ENCODE measurements around the gene NOS1. TPM values are rescaled to one million over a fixed set of nuclear protein-coding genes. Genes with fewer than 3 reads are reported as not detected.
"Not testable (repeated sequence)": the region's sequence is repeated elsewhere in the genome, so short reads cannot be mapped to it uniquely, and the experiment has no call there.

The NOS1 gene
- total RNA-seq, 1 experiment from 2014 or later: not detected

GRCh38 chr12:117387832-117388231, 26.4 kb upstream of the NOS1 start:
- no peak for DNase-seq (ENCODE audit: low read depth in 1 of 2, low spot score in 2 of 2)
- no peaks in the 10 kb centered on the region for H3K36me3 ChIP-seq
- no peaks in the 10 kb centered on the region for H3K9me3 ChIP-seq (replicated peaks)
- no peaks in the 10 kb centered on the region for H3K4me1 ChIP-seq (replicated peaks)
- H3K27me3 ChIP-seq (replicated peaks): no peaks in the 10 kb centered on the region
- no peak overlapping the region for H3K4me3 ChIP-seq
- H3K27ac ChIP-seq: no peak overlapping the region

- Histone ChIP-seq H3K27ac (no peak overlapping the region), H3K36me3 (no peaks in the 10 kb centered on the region), H3K4me1 (replicated peaks) (no peaks in the 10 kb centered on the region), H3K9me3 (replicated peaks) (no peaks in the 10 kb centered on the region), H3K27me3 (replicated peaks) (no peaks in the 10 kb centered on the region), H3K4me3 (no peak overlapping the region)
- DNase-seq (ENCODE audit: low read depth in 1 of 2, low spot score in 2 of 2): no peak
Observed at GRCh38 chr12:117384735-117385134, 23.3 kb upstream of the NOS1 start.

GRCh38 chr12:117380083-117380482, 18.7 kb upstream of the NOS1 start:
- no peak for DNase-seq (ENCODE audit: low read depth in 1 of 2, low spot score in 2 of 2)
- Histone ChIP-seq H3K9me3 (replicated peaks) (no peaks in the 10 kb centered on the region), H3K27ac (no peak overlapping the region), H3K27me3 (replicated peaks) (no peaks in the 10 kb centered on the region), H3K4me1 (replicated peaks) (no peaks in the 10 kb centered on the region), H3K4me3 (no peak overlapping the region), H3K36me3 (no peaks in the 10 kb centered on the region)

- Histone ChIP-seq H3K4me1 (replicated peaks) (no peaks in the 10 kb centered on the region), H3K27ac (no peak overlapping the region), H3K36me3 (no peaks in the 10 kb centered on the region), H3K9me3 (replicated peaks) (no peaks in the 10 kb centered on the region), H3K27me3 (replicated peaks) (no peaks in the 10 kb centered on the region), H3K4me3 (no peak overlapping the region)
- DNase-seq (ENCODE audit: low read depth in 1 of 2, low spot score in 2 of 2): no peak
Observed at GRCh38 chr12:117377758-117378157, 16.3 kb upstream of the NOS1 start.

- no peaks in the 10 kb centered on the region for H3K4me1 ChIP-seq (replicated peaks)
- no peaks in the 10 kb centered on the region; the same call in 1 of the 2 replicates for H3K27me3 ChIP-seq (replicated peaks)
- H3K27ac ChIP-seq: no peak overlapping the region
- no peaks in the 10 kb centered on the region for H3K9me3 ChIP-seq (replicated peaks)
- no peak overlapping the region for H3K4me3 ChIP-seq
- H3K36me3 ChIP-seq: no peaks in the 10 kb centered on the region
- no peak for DNase-seq (ENCODE audit: low read depth in 1 of 2, low spot score in 2 of 2)
Observed at GRCh38 chr12:117370588-117370987, 9.2 kb upstream of the NOS1 start.

GRCh38 chr12:117370000-117370399, 8.6 kb upstream of the NOS1 start:
- not testable (repeated sequence) for H3K36me3 ChIP-seq; H3K27me3 ChIP-seq (replicated peaks); H3K27ac ChIP-seq; H3K4me3 ChIP-seq; DNase-seq (ENCODE audit: low read depth in 1 of 2, low spot score in 2 of 2); H3K9me3 ChIP-seq (replicated peaks); H3K4me1 ChIP-seq (replicated peaks)

- Histone ChIP-seq H3K4me3 (no peak overlapping the region), H3K27ac (no peak overlapping the region), H3K4me1 (replicated peaks) (no peaks in the 10 kb centered on the region)
Observed at GRCh38 chr12:117367006-117367638, 5.7 kb upstream of the NOS1 start.

GRCh38 chr12:117365049-117365616, 3.7 kb upstream of the NOS1 start:
- Histone ChIP-seq H3K27ac (no peak overlapping the region), H3K4me3 (no peak overlapping the region), H3K4me1 (replicated peaks) (peaks cover 8% of the 10 kb centered on the region), H3K27me3 (replicated peaks) (peaks cover 39% of the 10 kb centered on the region), H3K9me3 (replicated peaks) (no peaks in the 10 kb centered on the region), H3K36me3 (no peaks in the 10 kb centered on the region)
- DNase-seq (ENCODE audit: low read depth in 1 of 2, low spot score in 2 of 2): no peak

More at GRCh38 chr12:117367006-117367638, 5.7 kb upstream of the NOS1 start:
- Histone ChIP-seq H3K9me3 (replicated peaks) (no peaks in the 10 kb centered on the region), H3K36me3 (no peaks in the 10 kb centered on the region), H3K27me3 (replicated peaks) (peaks cover 24% of the 10 kb centered on the region)
- peak; percentile 48 to 68 for DNase-seq (ENCODE audit: low read depth in 1 of 2, low spot score in 2 of 2)

- Histone ChIP-seq H3K9me3 (replicated peaks) (no peaks in the 10 kb centered on the region), H3K27me3 (replicated peaks) (peaks cover 42% of the 10 kb centered on the region), H3K4me1 (replicated peaks) (peaks cover 8% of the 10 kb centered on the region), H3K4me3 (no peak overlapping the region), H3K27ac (no peak overlapping the region), H3K36me3 (no peaks in the 10 kb centered on the region)
- peak in 1 of 2 experiments; percentile 33 for DNase-seq (ENCODE audit: low read depth in 1 of 2, low spot score in 2 of 2)
Observed at GRCh38 chr12:117363953-117364486, 2.6 kb upstream of the NOS1 start.

GRCh38 chr12:117363056-117363662, 1.7 kb upstream of the NOS1 start:
- peaks cover 8% of the 10 kb centered on the region for H3K4me1 ChIP-seq (replicated peaks)
- H3K27ac ChIP-seq: no peak overlapping the region
- H3K27me3 ChIP-seq (replicated peaks): peaks cover 48% of the 10 kb centered on the region
- H3K4me3 ChIP-seq: no peak overlapping the region
- H3K36me3 ChIP-seq: no peaks in the 10 kb centered on the region
- H3K9me3 ChIP-seq (replicated peaks): no peaks in the 10 kb centered on the region
- DNase-seq (ENCODE audit: low read depth in 1 of 2, low spot score in 2 of 2): no peak

GRCh38 chr12:117362391-117362790, 965 bp upstream of the NOS1 start:
- DNase-seq (ENCODE audit: low read depth in 1 of 2, low spot score in 2 of 2): no peak
- H3K9me3 ChIP-seq (replicated peaks): no peaks in the 10 kb centered on the region
- peaks cover 48% of the 10 kb centered on the region for H3K27me3 ChIP-seq (replicated peaks)
- no peak overlapping the region for H3K27ac ChIP-seq
- H3K4me3 ChIP-seq: no peak overlapping the region
- peaks cover 8% of the 10 kb centered on the region for H3K4me1 ChIP-seq (replicated peaks)
- no peaks in the 10 kb centered on the region for H3K36me3 ChIP-seq

- no peak for DNase-seq (ENCODE audit: low read depth in 1 of 2, low spot score in 2 of 2)
- Histone ChIP-seq H3K4me1 (replicated peaks) (peaks cover 8% of the 10 kb centered on the region), H3K9me3 (replicated peaks) (no peaks in the 10 kb centered on the region), H3K27ac (no peak overlapping the region), H3K36me3 (no peaks in the 10 kb centered on the region), H3K4me3 (no peak overlapping the region), H3K27me3 (replicated peaks) (peaks cover 48% of the 10 kb centered on the region)
Observed at GRCh38 chr12:117361905-117362304, 479 bp upstream of the NOS1 start.

- Histone ChIP-seq H3K4me1 (replicated peaks) (peaks cover 16% of the 10 kb centered on the region), H3K36me3 (no peaks in the 10 kb centered on the region), H3K9me3 (replicated peaks) (no peaks in the 10 kb centered on the region), H3K27ac (no peak overlapping the region), H3K4me3 (no peak overlapping the region), H3K27me3 (replicated peaks) (peaks cover 48% of the 10 kb centered on the region)
- DNase-seq (ENCODE audit: low read depth in 1 of 2, low spot score in 2 of 2): no peak
Observed at GRCh38 chr12:117360551-117361346, 677 bp downstream of the NOS1 start.

GRCh38 chr12:117360222-117360550, 1.2 kb downstream of the NOS1 start:
- DNase-seq (ENCODE audit: low read depth in 1 of 2, low spot score in 2 of 2): no peak
- H3K4me3 ChIP-seq: no peak overlapping the region
- no peak overlapping the region for H3K27ac ChIP-seq
- H3K9me3 ChIP-seq (replicated peaks): no peaks in the 10 kb centered on the region
- peaks cover 17% of the 10 kb centered on the region for H3K4me1 ChIP-seq (replicated peaks)
- H3K36me3 ChIP-seq: no peaks in the 10 kb centered on the region
- H3K27me3 ChIP-seq (replicated peaks): peaks cover 48% of the 10 kb centered on the region
